ENCODE results near the gene GPR173.

GPR173 gene

DNA sequence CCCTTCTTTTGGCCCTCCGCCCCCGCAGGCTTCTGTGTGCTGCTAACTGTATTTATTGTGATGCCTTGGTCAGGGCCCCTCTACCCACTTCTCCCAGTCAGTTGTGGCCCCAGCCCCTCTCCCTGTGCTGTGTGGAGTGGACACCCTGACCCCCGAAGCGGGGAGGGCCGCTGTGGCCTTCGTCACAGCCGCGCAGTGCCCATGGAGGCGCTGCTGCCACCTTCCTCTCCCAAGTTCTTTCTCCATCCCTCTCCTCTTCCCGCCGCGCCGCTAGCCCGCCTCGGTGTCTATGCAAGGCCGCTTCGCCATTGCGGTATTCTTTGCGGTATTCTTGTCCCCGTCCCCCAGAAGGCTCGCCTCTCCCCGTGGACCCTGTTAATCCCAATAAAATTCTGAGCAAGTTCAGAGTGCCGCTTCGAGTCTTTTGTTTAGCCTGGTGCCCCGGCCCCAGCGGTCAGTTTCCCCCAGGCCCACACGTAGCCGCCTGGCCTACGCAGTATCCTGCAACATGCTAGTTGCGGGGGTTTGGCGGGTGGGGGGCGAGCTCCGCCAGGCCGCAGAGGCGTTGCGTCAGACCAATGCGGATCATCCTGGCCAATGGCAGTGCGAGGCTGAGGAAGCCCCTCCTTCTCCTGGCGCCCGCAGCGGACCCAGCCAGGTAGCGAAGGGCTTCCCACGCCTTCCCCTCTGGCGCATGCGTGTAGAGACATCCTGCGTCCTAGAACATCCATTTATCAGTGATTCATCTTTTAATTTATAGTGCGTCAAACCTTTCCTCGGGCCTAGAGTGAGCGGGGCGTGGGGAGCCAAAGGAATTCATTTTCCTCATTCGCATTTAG is 39.8 kb downstream of the GPR173 start:
- H3K27me3 ChIP-seq (ENCODE audit: control insufficient read depth in 1 of 2, insufficient read depth in 2 of 2, low read length in 2 of 2): peaks cover 0 to 18% of the 10 kb centered on the region in 2 donors
- H3K4me3 ChIP-seq (ENCODE audit: low read length in 2 of 2): peak overlapping the region; percentile 65 to 71
- peaks cover 42% of the 10 kb centered on the region for H3K4me1 ChIP-seq (ENCODE audit: control insufficient read depth, insufficient read depth, low read length)

DNA sequence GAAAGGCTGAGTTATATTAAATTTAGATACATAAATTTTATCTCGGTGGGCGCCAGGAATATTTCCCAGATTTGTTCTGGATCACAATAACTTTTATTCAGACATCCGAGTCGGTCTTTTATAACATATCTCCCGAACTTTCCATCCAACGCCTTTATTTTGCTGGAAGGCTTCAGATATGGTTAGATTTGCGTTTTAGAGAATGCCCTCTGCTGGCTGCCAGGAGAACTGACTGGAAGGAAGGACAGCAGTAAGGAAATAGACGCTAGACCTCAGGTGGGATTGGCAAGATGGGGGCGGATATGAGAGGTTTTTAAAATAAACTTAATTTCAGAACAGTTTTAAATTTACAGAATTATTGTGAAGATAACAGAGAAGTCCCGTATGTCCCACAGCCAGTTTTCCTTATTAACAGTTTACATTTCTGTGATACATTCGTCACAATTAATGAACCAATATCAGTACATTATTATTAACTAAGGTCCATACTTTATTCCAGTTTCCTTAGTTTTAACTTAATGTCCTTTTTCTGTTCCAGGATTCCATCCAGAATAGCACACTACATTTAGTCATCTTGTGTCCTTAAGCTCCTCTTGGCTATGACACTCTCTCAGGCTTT is 40.7 kb downstream of the GPR173 start:
- H3K27me3 ChIP-seq (ENCODE audit: control insufficient read depth in 1 of 2, insufficient read depth in 2 of 2, low read length in 2 of 2): peaks cover 0 to 15% of the 10 kb centered on the region in 2 donors
- peak overlapping the region; percentile 89 for H3K9ac ChIP-seq (ENCODE audit: low read length in 2 of 2)
- no peaks in the 10 kb centered on the region for H3K9me3 ChIP-seq (ENCODE audit: control insufficient read depth in 2 of 2, low read length in 2 of 2)
- peaks cover 39% of the 10 kb centered on the region for H3K4me1 ChIP-seq (ENCODE audit: control insufficient read depth, insufficient read depth, low read length)
- peak overlapping the region; percentile 65 to 71 for H3K4me3 ChIP-seq (ENCODE audit: low read length in 2 of 2)
- peaks cover 14 to 25% of the 10 kb centered on the region in 2 donors for H3K36me3 ChIP-seq (ENCODE audit: control insufficient read depth in 2 of 2, insufficient read depth in 2 of 2, low read length in 2 of 2)
- peak overlapping the region; percentile 90 for H3K27ac ChIP-seq (ENCODE audit: low read length)

More for the DNA sequence above, 39.8 kb downstream of the GPR173 start:
- Histone ChIP-seq H3K9me3 (ENCODE audit: control insufficient read depth in 2 of 2, low read length in 2 of 2) (no peaks in the 10 kb centered on the region), H3K9ac (ENCODE audit: low read length in 2 of 2) (peak overlapping the region; percentile 89), H3K36me3 (ENCODE audit: control insufficient read depth in 2 of 2, insufficient read depth in 2 of 2, low read length in 2 of 2) (peaks cover 14 to 31% of the 10 kb centered on the region in 2 donors), H3K27ac (ENCODE audit: low read length) (peak overlapping the region; percentile 90)

DNA sequence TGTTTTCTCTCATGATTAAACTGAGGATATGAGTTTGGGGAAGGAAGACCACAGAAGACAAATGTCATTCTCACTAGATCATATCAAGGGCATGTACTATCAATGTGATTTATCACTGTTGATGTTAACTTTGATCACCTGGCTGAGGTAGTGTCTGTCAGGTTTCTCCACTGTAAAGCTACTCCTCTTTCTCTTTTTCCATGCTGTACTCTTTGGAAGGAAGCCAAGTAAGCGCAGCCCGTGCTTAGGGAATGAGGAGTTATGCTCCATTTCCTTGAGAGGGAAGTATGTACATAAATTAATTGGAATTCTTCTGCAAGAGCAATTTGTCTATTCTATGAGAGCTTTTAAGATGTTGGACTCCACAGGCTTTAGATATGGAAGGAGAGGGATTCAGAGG is 41.3 kb downstream of the GPR173 start:
- no peak overlapping the region for H3K27ac ChIP-seq (ENCODE audit: low read length)
- peaks cover 13 to 19% of the 10 kb centered on the region in 2 donors for H3K36me3 ChIP-seq (ENCODE audit: control insufficient read depth in 2 of 2, insufficient read depth in 2 of 2, low read length in 2 of 2)
- H3K9ac ChIP-seq (ENCODE audit: low read length in 2 of 2): no peak overlapping the region
- H3K27me3 ChIP-seq (ENCODE audit: control insufficient read depth in 1 of 2, insufficient read depth in 2 of 2, low read length in 2 of 2): peaks cover 0 to 11% of the 10 kb centered on the region in 2 donors
- H3K9me3 ChIP-seq (ENCODE audit: control insufficient read depth in 2 of 2, low read length in 2 of 2): no peaks in the 10 kb centered on the region
- H3K4me1 ChIP-seq (ENCODE audit: control insufficient read depth, insufficient read depth, low read length): peaks cover 38% of the 10 kb centered on the region
- H3K4me3 ChIP-seq (ENCODE audit: low read length in 2 of 2): no peak overlapping the region

DNA sequence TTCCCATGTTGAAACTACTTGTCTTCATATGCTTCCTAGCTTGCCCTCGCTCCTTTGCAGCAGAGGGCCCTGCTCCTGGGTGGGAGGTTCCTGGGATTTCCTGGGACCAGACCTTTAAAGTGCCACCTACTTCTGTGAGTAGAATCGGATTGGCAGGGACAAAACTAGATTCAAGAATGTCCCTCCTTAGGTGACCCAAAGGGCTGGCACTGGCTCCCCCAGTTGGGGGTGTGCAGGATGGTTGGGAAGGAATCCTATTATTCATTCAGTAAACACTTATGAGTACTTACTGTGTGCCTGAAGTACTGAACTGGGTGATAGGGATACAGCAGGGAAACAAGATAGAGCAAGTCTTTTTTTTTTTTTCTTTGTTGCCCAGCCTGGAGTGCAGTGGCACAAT is 42.8 kb downstream of the GPR173 start:
- Histone ChIP-seq H3K36me3 (ENCODE audit: control insufficient read depth in 2 of 2, insufficient read depth in 2 of 2, low read length in 2 of 2) (peaks cover 3 to 7% of the 10 kb centered on the region in 2 donors), H3K4me1 (ENCODE audit: control insufficient read depth, insufficient read depth, low read length) (peaks cover 30% of the 10 kb centered on the region), H3K9ac (ENCODE audit: low read length in 2 of 2) (no peak overlapping the region), H3K27ac (ENCODE audit: low read length) (no peak overlapping the region), H3K4me3 (ENCODE audit: low read length in 2 of 2) (no peak overlapping the region), H3K9me3 (ENCODE audit: control insufficient read depth in 2 of 2, low read length in 2 of 2) (no peaks in the 10 kb centered on the region), H3K27me3 (ENCODE audit: control insufficient read depth in 1 of 2, insufficient read depth in 2 of 2, low read length in 2 of 2) (peaks cover 0 to 7% of the 10 kb centered on the region in 2 donors)

DNA sequence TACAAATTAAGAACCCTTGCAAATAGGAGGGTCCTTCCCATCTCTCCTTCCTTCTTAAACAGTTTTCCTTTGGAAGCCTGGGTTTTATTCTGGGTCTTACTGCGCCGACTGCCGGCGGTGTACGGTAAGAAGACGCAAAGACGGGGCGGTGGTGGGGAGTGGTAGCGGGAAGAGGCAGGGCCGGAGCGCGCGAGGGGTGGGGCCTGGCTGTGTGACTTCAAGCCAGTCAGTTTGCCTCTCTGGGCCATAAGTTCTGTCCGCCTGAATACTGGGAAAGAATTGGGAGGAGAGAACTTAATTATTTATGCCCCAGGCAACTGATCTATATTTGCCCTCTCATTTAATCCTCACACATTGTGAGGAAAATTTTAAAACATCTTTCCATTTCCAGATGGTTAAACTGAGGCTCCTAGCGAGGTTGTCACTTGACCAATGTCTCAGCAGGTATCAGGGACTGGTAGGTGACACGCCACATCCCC is 44.6 kb downstream of the GPR173 start:
- no peaks in the 10 kb centered on the region for H3K36me3 ChIP-seq (ENCODE audit: control insufficient read depth in 2 of 2, insufficient read depth in 2 of 2, low read length in 2 of 2)
- H3K27ac ChIP-seq (ENCODE audit: low read length): peak overlapping the region; percentile 88
- H3K4me3 ChIP-seq (ENCODE audit: low read length in 2 of 2): peak overlapping the region; percentile 78 to 85
- no peaks in the 10 kb centered on the region for H3K9me3 ChIP-seq (ENCODE audit: control insufficient read depth in 2 of 2, low read length in 2 of 2)
- peaks cover 12% of the 10 kb centered on the region for H3K4me1 ChIP-seq (ENCODE audit: control insufficient read depth, insufficient read depth, low read length)
- peaks cover 0 to 4% of the 10 kb centered on the region in 2 donors for H3K27me3 ChIP-seq (ENCODE audit: control insufficient read depth in 1 of 2, insufficient read depth in 2 of 2, low read length in 2 of 2)
- peak overlapping the region; percentile 78 to 82 for H3K9ac ChIP-seq (ENCODE audit: low read length in 2 of 2)

DNA sequence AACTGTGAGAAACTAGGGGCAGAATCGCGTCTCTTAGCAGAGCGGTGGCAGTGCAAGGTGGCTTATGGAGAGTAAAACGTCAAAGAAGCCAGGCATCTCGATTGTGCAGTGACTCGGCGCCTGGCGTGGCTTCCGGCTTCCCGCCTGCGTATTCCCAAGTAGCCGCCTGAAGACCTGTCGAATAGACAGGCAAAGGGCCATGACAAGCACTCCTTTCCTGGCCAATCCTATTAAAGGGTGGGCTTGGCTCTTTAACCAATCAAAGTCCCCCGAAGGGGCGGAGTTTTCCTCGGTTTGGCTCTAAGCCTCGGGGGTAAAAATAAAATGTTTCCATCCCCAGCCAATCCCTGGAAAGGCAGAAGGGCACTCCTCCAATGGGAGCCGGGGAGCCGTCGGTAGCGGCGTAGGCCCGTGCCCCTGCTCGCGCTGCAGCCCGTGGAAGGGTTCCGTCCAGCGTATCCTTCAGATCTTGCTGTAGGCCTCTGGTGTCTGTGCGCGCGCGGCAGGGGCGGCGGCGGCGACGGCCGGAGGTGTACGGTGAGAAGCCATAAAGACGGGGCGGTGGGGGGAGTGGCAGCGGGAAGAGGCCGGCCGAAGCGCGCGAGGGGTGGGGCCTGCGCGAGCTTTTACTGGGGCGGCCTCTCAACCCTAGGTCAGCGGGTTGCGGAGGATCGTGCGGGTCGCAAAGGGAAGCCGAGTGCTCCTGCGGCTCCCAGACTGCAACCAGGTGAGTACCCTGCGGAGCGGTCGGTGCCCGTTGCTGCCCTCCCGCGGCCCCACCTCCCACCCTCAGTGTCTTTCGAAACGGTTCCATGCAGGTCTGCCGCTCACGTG is 45.4 kb downstream of the GPR173 start, which contains the start of gene KANTR:
Gene KANTR (plus strand): TSS at position 395 of the 834 bp plus-strand sequence. CDS start 30,131 bp downstream, outside the sequence.
- Histone ChIP-seq H3K9ac (ENCODE audit: low read length in 2 of 2) (peak within 1 kb of the TSS; percentile 78 to 82), H3K36me3 (ENCODE audit: control insufficient read depth in 2 of 2, insufficient read depth in 2 of 2, low read length in 2 of 2) (no peaks in the 10 kb centered on the region), H3K9me3 (ENCODE audit: control insufficient read depth in 2 of 2, low read length in 2 of 2) (no peaks in the 10 kb centered on the region), H3K27me3 (ENCODE audit: control insufficient read depth in 1 of 2, insufficient read depth in 2 of 2, low read length in 2 of 2) (no peaks in the 10 kb centered on the region), H3K4me1 (ENCODE audit: control insufficient read depth, insufficient read depth, low read length) (peaks cover 11% of the 10 kb centered on the region), H3K27ac (ENCODE audit: low read length) (peak within 1 kb of the TSS; percentile 88), H3K4me3 (ENCODE audit: low read length in 2 of 2) (peak within 1 kb of the TSS; percentile 78 to 85)

DNA sequence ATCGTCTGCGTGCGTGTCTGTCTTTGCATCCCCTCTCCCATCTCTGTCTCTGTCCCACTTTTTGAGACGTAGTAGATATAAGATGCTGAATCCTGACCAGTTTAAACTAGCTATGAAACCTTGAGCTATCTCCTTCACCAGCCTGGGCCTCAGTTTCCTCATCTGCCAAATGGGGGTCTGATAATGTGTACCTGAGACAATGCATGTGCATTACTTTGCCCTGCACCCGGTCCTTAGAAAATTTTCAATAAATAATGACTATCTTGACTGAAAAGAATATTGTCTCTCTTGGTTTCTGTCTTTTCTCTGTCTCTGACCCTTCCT is 46.0 kb downstream of the GPR173 start:
- no peaks in the 10 kb centered on the region for H3K9me3 ChIP-seq (ENCODE audit: control insufficient read depth in 2 of 2, low read length in 2 of 2)
- H3K4me1 ChIP-seq (ENCODE audit: control insufficient read depth, insufficient read depth, low read length): peaks cover 11% of the 10 kb centered on the region
- H3K27ac ChIP-seq (ENCODE audit: low read length): peak overlapping the region; percentile 67
- H3K4me3 ChIP-seq (ENCODE audit: low read length in 2 of 2): peak overlapping the region; percentile 67 to 78
- H3K36me3 ChIP-seq (ENCODE audit: control insufficient read depth in 2 of 2, insufficient read depth in 2 of 2, low read length in 2 of 2): no peaks in the 10 kb centered on the region
- H3K27me3 ChIP-seq (ENCODE audit: control insufficient read depth in 1 of 2, insufficient read depth in 2 of 2, low read length in 2 of 2): no peaks in the 10 kb centered on the region
- peak overlapping the region; percentile 70 to 73 for H3K9ac ChIP-seq (ENCODE audit: low read length in 2 of 2)

DNA sequence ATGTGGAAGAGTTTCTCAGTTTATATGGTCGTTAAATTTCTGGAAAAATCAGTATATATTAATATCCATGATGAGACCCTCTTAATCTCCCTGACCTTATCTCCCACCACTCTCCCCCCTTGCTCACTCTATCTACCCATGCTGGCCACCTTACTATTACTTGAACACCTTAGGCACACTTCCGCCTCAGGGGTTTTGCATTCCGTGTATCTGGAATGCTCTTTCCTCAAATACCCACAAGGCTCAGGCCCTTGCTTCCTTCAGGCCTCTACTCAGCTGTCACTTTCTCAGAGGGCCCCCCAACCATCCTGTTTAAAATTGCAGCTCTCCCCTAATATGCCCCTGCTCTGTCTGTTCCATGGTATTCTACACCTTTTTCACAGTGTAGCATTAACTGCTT is 47.2 kb downstream of the GPR173 start:
- Histone ChIP-seq H3K4me1 (ENCODE audit: control insufficient read depth, insufficient read depth, low read length) (peaks cover 11% of the 10 kb centered on the region), H3K27ac (ENCODE audit: low read length) (no peak overlapping the region), H3K36me3 (ENCODE audit: control insufficient read depth in 2 of 2, insufficient read depth in 2 of 2, low read length in 2 of 2) (no peaks in the 10 kb centered on the region), H3K27me3 (ENCODE audit: control insufficient read depth in 1 of 2, insufficient read depth in 2 of 2, low read length in 2 of 2) (no peaks in the 10 kb centered on the region), H3K9ac (ENCODE audit: low read length in 2 of 2) (no peak overlapping the region), H3K9me3 (ENCODE audit: control insufficient read depth in 2 of 2, low read length in 2 of 2) (no peaks in the 10 kb centered on the region), H3K4me3 (ENCODE audit: low read length in 2 of 2) (no peak overlapping the region)

DNA sequence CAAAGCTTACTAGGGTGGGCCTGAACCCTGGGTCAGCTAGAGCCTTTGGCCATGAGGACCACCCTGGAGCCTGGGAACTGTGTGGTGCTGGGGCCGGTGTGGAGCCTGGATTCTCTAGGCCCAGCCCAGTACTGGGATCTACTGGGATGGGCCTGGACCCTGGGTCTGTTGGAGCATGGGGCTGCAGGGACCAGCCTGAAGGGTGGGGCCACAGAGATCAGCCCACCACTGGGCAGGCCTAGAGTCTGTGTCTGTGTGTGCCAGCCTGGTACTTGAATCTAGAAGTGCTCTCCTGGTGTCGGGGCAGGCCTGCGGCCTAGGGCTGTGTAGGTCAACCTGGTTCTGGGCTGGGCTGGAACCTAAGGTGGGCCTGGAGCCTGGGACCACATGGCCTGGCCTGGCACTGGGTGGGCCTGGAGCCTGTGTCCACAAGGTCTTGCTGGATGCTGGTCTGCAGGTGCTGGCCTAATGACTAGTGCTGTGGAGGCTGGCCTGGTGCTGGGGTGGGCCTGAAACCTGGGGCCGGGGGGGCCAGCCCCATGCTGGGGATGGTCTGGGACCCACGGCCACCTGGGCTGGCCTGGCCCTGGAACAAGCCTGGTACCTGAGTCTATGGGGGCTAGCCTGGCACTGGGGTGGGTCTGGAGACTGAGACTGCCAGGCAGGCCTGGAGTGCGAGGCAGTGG is 66.4 kb downstream of the GPR173 start:
- Histone ChIP-seq H3K27me3 (ENCODE audit: control insufficient read depth in 1 of 2, insufficient read depth in 2 of 2, low read length in 2 of 2) (peaks cover 0 to 7% of the 10 kb centered on the region in 2 donors), H3K4me1 (ENCODE audit: control insufficient read depth, insufficient read depth, low read length) (peaks cover 8% of the 10 kb centered on the region), H3K9ac (ENCODE audit: low read length in 2 of 2) (no peak overlapping the region), H3K27ac (ENCODE audit: low read length) (peak overlapping the region; percentile 74), H3K9me3 (ENCODE audit: control insufficient read depth in 2 of 2, low read length in 2 of 2) (no peaks in the 10 kb centered on the region), H3K4me3 (ENCODE audit: low read length in 2 of 2) (peak overlapping the region in 1 of 2 donors; percentile 20), H3K36me3 (ENCODE audit: control insufficient read depth in 2 of 2, insufficient read depth in 2 of 2, low read length in 2 of 2) (peaks cover 0 to 2% of the 10 kb centered on the region in 2 donors)

DNA sequence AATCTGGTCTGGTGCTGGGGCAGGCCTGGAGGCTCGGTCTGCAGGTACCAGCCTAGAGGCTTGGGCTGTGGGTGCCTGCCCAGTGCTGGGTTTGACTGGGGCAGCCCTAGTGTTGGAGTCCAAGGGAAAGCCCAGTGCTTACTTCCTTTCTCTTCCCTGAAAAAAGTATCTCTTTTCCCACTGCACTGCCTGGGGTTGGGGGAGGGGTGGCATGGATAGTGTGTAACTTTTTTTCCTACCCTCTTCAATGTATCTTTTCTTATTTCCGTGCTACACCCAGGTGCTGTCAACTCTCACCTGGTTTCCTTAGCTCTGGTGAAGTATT is 66.9 kb downstream of the GPR173 start:
- Histone ChIP-seq H3K27me3 (ENCODE audit: control insufficient read depth in 1 of 2, insufficient read depth in 2 of 2, low read length in 2 of 2) (peaks cover 0 to 7% of the 10 kb centered on the region in 2 donors), H3K9ac (ENCODE audit: low read length in 2 of 2) (peak overlapping the region in 1 of 2 donors; percentile 64), H3K4me3 (ENCODE audit: low read length in 2 of 2) (peak overlapping the region; percentile 20 to 59), H3K4me1 (ENCODE audit: control insufficient read depth, insufficient read depth, low read length) (peaks cover 8% of the 10 kb centered on the region), H3K36me3 (ENCODE audit: control insufficient read depth in 2 of 2, insufficient read depth in 2 of 2, low read length in 2 of 2) (peaks cover 0 to 2% of the 10 kb centered on the region in 2 donors), H3K27ac (ENCODE audit: low read length) (peak overlapping the region; percentile 74), H3K9me3 (ENCODE audit: control insufficient read depth in 2 of 2, low read length in 2 of 2) (no peaks in the 10 kb centered on the region)

Data from stomach smooth muscle (tissue), 2 donors.